HepG2 (cell line): ENCODE measurements around the gene DRAM1.

Experiments
- FOXK1 ChIP-seq: sonication (generic); formaldehyde crosslinking; IDR thresholded peaks from 2 replicates; pipeline ENCODE4 v1.4.0; 2020; ENCODE audit warnings: low read depth, missing genetic modification reagents, borderline replicate concordance
- GTF2F1 ChIP-seq: fragments of 150-350 bp; IDR thresholded peaks from 2 replicates; pipeline ENCODE4 v1.6.1; 2014; ENCODE audit warnings: low read length
- TF ChIP-seq, protein P1 (sequence below): sonication (generic); formaldehyde crosslinking; IDR thresholded peaks from 2 replicates; pipeline ENCODE4 v1.5.0; 2020; ENCODE audit warnings: mild to moderate bottlenecking, missing genetic modification reagents, moderate library complexity

DNA sequence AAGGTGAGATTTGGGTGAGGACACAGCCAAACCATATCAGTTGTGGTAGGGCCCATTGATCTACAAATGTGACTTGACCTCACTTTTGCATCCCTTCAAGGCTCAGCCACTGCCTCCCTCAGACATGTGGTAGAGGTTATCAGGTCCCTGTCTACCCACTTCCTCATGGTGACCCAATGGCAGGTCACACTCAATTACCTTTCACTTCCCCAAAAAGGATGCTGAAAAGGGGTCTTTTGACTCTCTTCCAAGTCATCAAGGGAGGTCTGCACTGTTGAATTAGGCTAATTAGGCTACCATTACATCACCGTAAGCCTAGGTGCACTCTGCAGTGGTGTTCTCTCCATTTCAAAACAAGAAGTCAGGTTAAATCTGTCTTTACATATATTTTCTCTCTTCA lies 22.6 kb upstream of the DRAM1 start:
- TF ChIP-seq, protein P1, sequence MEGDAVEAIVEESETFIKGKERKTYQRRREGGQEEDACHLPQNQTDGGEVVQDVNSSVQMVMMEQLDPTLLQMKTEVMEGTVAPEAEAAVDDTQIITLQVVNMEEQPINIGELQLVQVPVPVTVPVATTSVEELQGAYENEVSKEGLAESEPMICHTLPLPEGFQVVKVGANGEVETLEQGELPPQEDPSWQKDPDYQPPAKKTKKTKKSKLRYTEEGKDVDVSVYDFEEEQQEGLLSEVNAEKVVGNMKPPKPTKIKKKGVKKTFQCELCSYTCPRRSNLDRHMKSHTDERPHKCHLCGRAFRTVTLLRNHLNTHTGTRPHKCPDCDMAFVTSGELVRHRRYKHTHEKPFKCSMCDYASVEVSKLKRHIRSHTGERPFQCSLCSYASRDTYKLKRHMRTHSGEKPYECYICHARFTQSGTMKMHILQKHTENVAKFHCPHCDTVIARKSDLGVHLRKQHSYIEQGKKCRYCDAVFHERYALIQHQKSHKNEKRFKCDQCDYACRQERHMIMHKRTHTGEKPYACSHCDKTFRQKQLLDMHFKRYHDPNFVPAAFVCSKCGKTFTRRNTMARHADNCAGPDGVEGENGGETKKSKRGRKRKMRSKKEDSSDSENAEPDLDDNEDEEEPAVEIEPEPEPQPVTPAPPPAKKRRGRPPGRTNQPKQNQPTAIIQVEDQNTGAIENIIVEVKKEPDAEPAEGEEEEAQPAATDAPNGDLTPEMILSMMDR (CRISPR knock-in tag), result no peak
- TF ChIP-seq GTF2F1 (no peak), FOXK1 (no peak)
